Vagina (tissue), 2 donors: ENCODE measurements around the gene DENND5B.

Experiments used
- POLR2A ChIP-seq, 2 donors: fragments of 450-650 bp; IDR thresholded peaks; one replicate each; pipeline ENCODE4 v1.6.1; 2017; ENCODE audit warnings: antibody characterized with exemption in 2 of 2, mild to moderate bottlenecking in 2 of 2, moderate library complexity in 2 of 2
- POLR2AphosphoS5 ChIP-seq, 2 donors: sonication (generic); formaldehyde crosslinking; IDR thresholded peaks; one replicate each; pipeline ENCODE4 v1.9.0; 2017; ENCODE audit warnings: antibody characterized with exemption in 2 of 2, mild to moderate bottlenecking in 2 of 2, low read depth in 1 of 2; ENCODE audit not compliant: insufficient read depth in 1 of 2
- TF ChIP-seq, protein P1 (sequence below), 3 experiments: fragments of 450-650 bp in 2 of 3; fragments of 200-600 bp in 1 of 3; sonication (generic) in 1 of 3; IDR thresholded peaks; one replicate each; pipeline ENCODE4 v1.5.1; 2017 to 2019; ENCODE audit warnings: antibody characterized with exemption in 3 of 3, mild to moderate bottlenecking in 2 of 3, moderate library complexity in 2 of 3

DNA sequence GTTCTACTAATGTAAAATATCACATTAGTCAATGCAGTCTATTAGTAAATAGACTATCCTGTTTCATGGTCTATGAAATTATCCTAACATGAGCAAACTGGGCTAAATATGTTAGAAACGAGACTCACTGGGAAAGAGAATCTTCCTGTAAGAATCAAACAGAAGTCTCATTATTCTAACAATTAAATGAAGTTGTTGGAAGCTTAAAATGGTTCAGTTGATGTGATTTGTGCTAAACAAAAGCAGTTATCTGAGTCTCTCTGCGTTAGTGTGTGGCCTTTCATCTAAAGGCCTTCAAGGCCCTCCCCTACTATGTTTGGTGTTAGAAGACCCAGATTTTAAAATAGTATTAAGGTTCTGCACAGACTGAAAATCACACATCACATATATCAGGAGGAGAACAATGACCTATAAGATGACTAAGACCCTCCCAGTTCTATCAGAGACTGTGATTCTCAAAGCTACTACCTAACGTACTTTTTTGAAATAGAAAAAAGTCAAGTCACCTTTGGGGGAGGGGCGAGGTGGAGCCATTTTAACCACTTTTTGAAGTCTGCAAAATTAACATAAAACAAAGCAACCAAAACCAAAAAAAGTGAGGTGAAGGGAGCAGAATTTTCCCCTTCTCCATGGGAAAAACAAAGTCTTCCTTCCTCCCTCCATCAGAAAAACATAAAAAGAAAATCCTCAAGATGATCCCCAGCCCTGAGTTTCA lies 82.3 kb downstream of the DENND5B start:
- no peak for TF ChIP-seq POLR2A (IDR thresholded peaks at IDR 0.05)
- TF ChIP-seq, protein P1, sequence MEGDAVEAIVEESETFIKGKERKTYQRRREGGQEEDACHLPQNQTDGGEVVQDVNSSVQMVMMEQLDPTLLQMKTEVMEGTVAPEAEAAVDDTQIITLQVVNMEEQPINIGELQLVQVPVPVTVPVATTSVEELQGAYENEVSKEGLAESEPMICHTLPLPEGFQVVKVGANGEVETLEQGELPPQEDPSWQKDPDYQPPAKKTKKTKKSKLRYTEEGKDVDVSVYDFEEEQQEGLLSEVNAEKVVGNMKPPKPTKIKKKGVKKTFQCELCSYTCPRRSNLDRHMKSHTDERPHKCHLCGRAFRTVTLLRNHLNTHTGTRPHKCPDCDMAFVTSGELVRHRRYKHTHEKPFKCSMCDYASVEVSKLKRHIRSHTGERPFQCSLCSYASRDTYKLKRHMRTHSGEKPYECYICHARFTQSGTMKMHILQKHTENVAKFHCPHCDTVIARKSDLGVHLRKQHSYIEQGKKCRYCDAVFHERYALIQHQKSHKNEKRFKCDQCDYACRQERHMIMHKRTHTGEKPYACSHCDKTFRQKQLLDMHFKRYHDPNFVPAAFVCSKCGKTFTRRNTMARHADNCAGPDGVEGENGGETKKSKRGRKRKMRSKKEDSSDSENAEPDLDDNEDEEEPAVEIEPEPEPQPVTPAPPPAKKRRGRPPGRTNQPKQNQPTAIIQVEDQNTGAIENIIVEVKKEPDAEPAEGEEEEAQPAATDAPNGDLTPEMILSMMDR (IDR thresholded peaks at IDR 0.05) = no peak
- no peak for TF ChIP-seq POLR2AphosphoS5 (IDR thresholded peaks at IDR 0.05; ENCODE audit: insufficient read depth in 1 of 2, low read depth in 1 of 2)
